PC-3 (cell line): ENCODE data around the gene LAYN. TPM values are rescaled to one million over a fixed set of nuclear protein-coding genes. Genes with fewer than 3 reads are reported as not detected.

Experiments
- ATAC-seq: fragments of 200-7000 bp; cut with Tn5 transposase; 2 replicates; pipeline ENCODE4 v1.9.1; 2020; ENCODE audit warnings: mild to moderate bottlenecking, moderate library complexity
- BruUV-seq: library from RNA; stranded (reverse); fragments of 400-500 nt; replicated peaks from 2 replicates; lab custom pipeline; 2021; lab: Mats Ljungman, UMichigan
- CTCF ChIA-PET: fragments of 300-600 bp; sonication (Branson Sonifier 250); formaldehyde crosslinking; loops from one replicate; lab custom pipeline; 2022; ENCODE audit warnings: antibody characterized with exemption; lab: Charles Lee
- POLR2A ChIA-PET: fragments of 300-600 bp; sonication (Branson Sonifier 250); formaldehyde crosslinking; loops from one replicate; lab custom pipeline; 2022; ENCODE audit warnings: antibody characterized with exemption; ENCODE audit not compliant: unreplicated experiment; lab: Charles Lee
- DNase-seq: peaks from one replicate; pipeline ENCODE4 v3.0.0-alpha.2; 2015
- H2AFZ ChIP-seq: fragments of 300-600 bp; sonication (generic); 2 replicates; pipeline ENCODE4 v1.6.0; 2016; ENCODE audit warnings: antibody characterized with exemption, low read length
- H3F3A ChIP-seq: fragments of 300-600 bp; sonication (generic); one replicate; pipeline ENCODE4 v1.6.0; 2017; ENCODE audit warnings: antibody characterized with exemption, low read length, control low read depth, mild to moderate bottlenecking; ENCODE audit not compliant: unreplicated experiment
- H3K27ac ChIP-seq: fragments of 300-600 bp; sonication (generic); 2 replicates; pipeline ENCODE4 v1.5.1; 2016; ENCODE audit warnings: mild to moderate bottlenecking, low read length
- H3K27me3 ChIP-seq: fragments of 300-600 bp; sonication (generic); 2 replicates; pipeline ENCODE4 v1.6.1; 2016; ENCODE audit warnings: low read length, mixed read lengths
- H3K36me3 ChIP-seq: fragments of 300-600 bp; sonication (generic); 2 replicates; pipeline ENCODE4 v1.6.1; 2016; ENCODE audit warnings: low read depth, mixed run types, low read length, mixed read lengths
- H3K4me1 ChIP-seq: fragments of 300-600 bp; sonication (generic); 2 replicates; pipeline ENCODE4 v1.5.1; 2016; ENCODE audit warnings: low read length; ENCODE audit not compliant: insufficient read depth
- H3K4me2 ChIP-seq: fragments of 300-600 bp; sonication (generic); 2 replicates; pipeline ENCODE4 v1.6.0; 2016; ENCODE audit warnings: low read length
- H3K4me3 ChIP-seq: fragments of 300-600 bp; sonication (generic); 2 replicates; pipeline ENCODE4 v1.5.1; 2016; ENCODE audit warnings: mild to moderate bottlenecking, low read length, mixed read lengths
- H3K79me2 ChIP-seq: fragments of 300-600 bp; sonication (generic); 2 replicates; pipeline ENCODE4 v1.6.1; 2017; ENCODE audit warnings: low read length, mixed read lengths
- H3K9ac ChIP-seq: fragments of 300-600 bp; sonication (generic); 2 replicates; pipeline ENCODE4 v1.6.0; 2016; ENCODE audit warnings: mild to moderate bottlenecking, low read length
- H3K9me2 ChIP-seq: fragments of 300-600 bp; sonication (generic); replicated peaks from 2 replicates; pipeline ENCODE4 v1.6.1; 2016; ENCODE audit warnings: mixed run types, low read length, mixed read lengths
- H3K9me3 ChIP-seq: fragments of 300-600 bp; sonication (generic); 2 replicates; pipeline ENCODE4 v1.6.1; 2016; ENCODE audit warnings: low read length, mixed read lengths
- H4K20me1 ChIP-seq: fragments of 300-600 bp; sonication (generic); 2 replicates; pipeline ENCODE4 v1.6.1; 2016; ENCODE audit warnings: low read length, mixed read lengths
- CTCF ChIP-seq: fragments of 300-600 bp; sonication (generic); conservative IDR thresholded peaks from 2 replicates; pipeline ENCODE4 v1.5.1; 2017; ENCODE audit warnings: antibody characterized with exemption, low read depth, mild to moderate bottlenecking, low read length
- EZH2 ChIP-seq: fragments of 300-600 bp; sonication (generic); IDR thresholded peaks from one replicate; pipeline ENCODE4 v1.6.1; 2017; ENCODE audit warnings: antibody characterized with exemption, mild to moderate bottlenecking, low read length; ENCODE audit not compliant: unreplicated experiment
- EZH2phosphoT487 ChIP-seq: fragments of 300-600 bp; sonication (generic); IDR thresholded peaks from 2 replicates; pipeline ENCODE4 v1.6.1; 2018; ENCODE audit warnings: mild to moderate bottlenecking, antibody characterized with exemption, low read length, borderline replicate concordance
- intact Hi-C: fragments of 100-400 bp; cut with micrococcal nuclease; formaldehyde crosslinking; loops from 2 replicates; pipeline ENCODE4 v1.9.0; 2023
- total RNA-seq: library from RNA; depleted of rRNA; stranded (reverse); fragments of >200 nt; gene quantifications from 2 replicates; pipeline ENCODE4 v1.2.3, GENCODE V29; 2014

Gene LAYN
- total RNA-seq, 1 experiment from 2014 or later = 0.47 TPM

- Histone ChIP-seq H3K4me3 (no peak overlapping the region), H2AFZ (no peak overlapping the region), H4K20me1 (no peaks in the 10 kb centered on the region), H3K27ac (no peak overlapping the region), H3K9ac (no peak overlapping the region), H3K4me1 (peaks cover 5% of the 10 kb centered on the region; the same call in 1 of the 2 replicates), H3F3A (no peaks in the 10 kb centered on the region), H3K79me2 (no peaks in the 10 kb centered on the region), H3K27me3 (no peaks in the 10 kb centered on the region), H3K4me2 (no peak overlapping the region), H3K9me2 (no peaks in the 10 kb centered on the region), H3K36me3 (no peaks in the 10 kb centered on the region), H3K9me3 (no peaks in the 10 kb centered on the region)
- TF ChIP-seq EZH2phosphoT487 (no peak), EZH2 (no peak), CTCF (no peak)
- no peak for DNase-seq
- ChIA-PET POLR2A (no interaction called here), CTCF (no interaction called here)
- intact Hi-C loops = no loop called here
- no peak for ATAC-seq
- no TSS peak for BruUV-seq
These were observed 40.8 kb downstream of the LAYN start for GRCh38 chr11:111581341-111581740.

- TF ChIP-seq CTCF (no peak), EZH2phosphoT487 (no peak), EZH2 (no peak)
- Histone ChIP-seq H3K36me3 (no peaks in the 10 kb centered on the region), H3K4me2 (no peak overlapping the region), H3K9me2 (no peaks in the 10 kb centered on the region), H3F3A (no peaks in the 10 kb centered on the region), H3K27me3 (no peaks in the 10 kb centered on the region), H3K9me3 (no peaks in the 10 kb centered on the region), H3K4me1 (peaks cover 5% of the 10 kb centered on the region; the same call in 1 of the 2 replicates), H3K79me2 (no peaks in the 10 kb centered on the region), H3K27ac (no peak overlapping the region), H2AFZ (no peak overlapping the region), H3K4me3 (no peak overlapping the region), H4K20me1 (no peaks in the 10 kb centered on the region), H3K9ac (no peak overlapping the region)
- intact Hi-C loops = no loop called here
- no TSS peak for BruUV-seq
- ATAC-seq = no peak
- ChIA-PET POLR2A (no interaction called here), CTCF (no interaction called here)
- no peak for DNase-seq
These were observed 41.6 kb downstream of the LAYN start for GRCh38 chr11:111582163-111582562.

DNA sequence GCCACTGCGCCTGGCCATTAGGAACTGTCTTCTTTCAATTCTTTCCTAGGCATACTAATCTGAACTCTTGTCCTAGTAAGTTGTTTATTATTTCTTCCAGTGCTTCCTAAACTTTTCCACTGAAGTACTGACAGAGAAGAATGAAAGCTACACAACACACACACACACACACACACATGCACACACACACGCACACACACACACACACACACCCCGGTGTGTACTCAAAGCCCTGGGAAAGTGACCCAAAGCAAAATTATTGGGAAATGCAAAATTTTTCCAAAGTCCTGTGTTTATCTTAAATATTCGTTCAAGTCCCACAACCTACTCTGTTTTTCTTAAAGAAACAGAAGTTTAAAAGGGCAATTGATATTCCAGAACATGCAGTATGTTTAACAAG lies 42.4 kb downstream of the LAYN start:
- Histone ChIP-seq H3K4me3 (no peak overlapping the region), H3F3A (no peaks in the 10 kb centered on the region), H4K20me1 (no peaks in the 10 kb centered on the region), H3K9me3 (no peaks in the 10 kb centered on the region), H3K79me2 (no peaks in the 10 kb centered on the region), H2AFZ (no peak overlapping the region), H3K9me2 (no peaks in the 10 kb centered on the region), H3K9ac (no peak overlapping the region), H3K4me2 (no peak overlapping the region), H3K4me1 (peaks cover 5% of the 10 kb centered on the region; the same call in 1 of the 2 replicates), H3K36me3 (no peaks in the 10 kb centered on the region), H3K27ac (no peak overlapping the region), H3K27me3 (no peaks in the 10 kb centered on the region)
- DNase-seq = no peak
- intact Hi-C loops = no loop called here
- no TSS peak for BruUV-seq
- ChIA-PET POLR2A (no interaction called here), CTCF (no interaction called here)
- ATAC-seq = no peak
- TF ChIP-seq CTCF (no peak), EZH2 (no peak), EZH2phosphoT487 (no peak)
